IMR-90 (cell line): ENCODE data around the gene ARNT2. TPM values are rescaled to one million over a fixed set of nuclear protein-coding genes. Genes with fewer than 3 reads are reported as not detected.

Source experiments
- ATAC-seq: fragments of 200-7000 bp; cut with Tn5 transposase; 2 replicates; pipeline ENCODE4 v1.9.1; 2020; ENCODE audit warnings: low read depth, mild to moderate bottlenecking, moderate library complexity
- BruUV-seq: library from RNA; stranded (reverse); fragments of 400-500 nt; replicated peaks from 2 replicates; lab custom pipeline; 2021; lab: Mats Ljungman, UMichigan
- CTCF ChIA-PET: fragments of 300-600 bp; formaldehyde crosslinking; extraction: SDS; loops from one replicate; lab custom pipeline; 2021; ENCODE audit warnings: antibody characterized with exemption; lab: Yijun Ruan, JAX
- POLR2A ChIA-PET: fragments of 300-600 bp; sonication (Branson Sonifier 250); formaldehyde crosslinking; loops from one replicate; lab custom pipeline; 2022; ENCODE audit warnings: antibody characterized with exemption; ENCODE audit not compliant: unreplicated experiment; lab: Charles Lee
- DNase-seq: peaks from one replicate; pipeline ENCODE4 v3.0.0; 2013
- H2AFZ ChIP-seq: replicated peaks from 2 replicates; pipeline ENCODE3; 2013; ENCODE audit warnings: low read length, mild to moderate bottlenecking; ENCODE audit not compliant: poor library complexity
- H2AK5ac ChIP-seq: 2 replicates; pipeline ENCODE4 v1.6.1; 2013; ENCODE audit warnings: low read depth, low read length, inconsistent platforms
- H2AK9ac ChIP-seq: replicated peaks from 2 replicates; pipeline ENCODE3; 2013; ENCODE audit warnings: mild to moderate bottlenecking, low read depth, low read length, moderate library complexity; ENCODE audit not compliant: poor library complexity
- H2BK120ac ChIP-seq: 2 replicates; pipeline ENCODE4 v1.6.1; 2013; ENCODE audit warnings: low read depth, low read length, inconsistent platforms
- H2BK15ac ChIP-seq: 3 replicates; pipeline ENCODE4 v1.6.1; 2013; ENCODE audit warnings: low read depth, low read length, inconsistent platforms
- H2BK20ac ChIP-seq: 2 replicates; pipeline ENCODE4 v1.6.1; 2013; ENCODE audit warnings: low read depth, mild to moderate bottlenecking, inconsistent platforms, low read length, moderate library complexity
- H2BK5ac ChIP-seq: 2 replicates; pipeline ENCODE4 v1.6.1; 2013; ENCODE audit warnings: mild to moderate bottlenecking, low read depth, low read length, inconsistent platforms; ENCODE audit not compliant: poor library complexity, severe bottlenecking
- H3K14ac ChIP-seq: replicated peaks from 2 replicates; pipeline ENCODE4 v1.6.1; 2013; ENCODE audit warnings: low read depth, low read length, inconsistent platforms
- H3K18ac ChIP-seq: 2 replicates; pipeline ENCODE4 v1.6.1; 2013; ENCODE audit warnings: low read depth, low read length, control low read depth
- H3K23ac ChIP-seq: 2 replicates; pipeline ENCODE4 v1.6.1; 2013; ENCODE audit warnings: low read depth, low read length, inconsistent platforms
- H3K27ac ChIP-seq: 2 replicates; pipeline ENCODE4 v1.5.1; 2013; ENCODE audit warnings: mild to moderate bottlenecking, control low read depth, low read length; ENCODE audit not compliant: insufficient read depth
- H3K27me3 ChIP-seq: 2 replicates; pipeline ENCODE4 v1.6.1; 2013; ENCODE audit warnings: low read length; ENCODE audit not compliant: control insufficient read depth, insufficient read depth
- H3K36me3 ChIP-seq: 2 replicates; pipeline ENCODE4 v1.6.1; 2013; ENCODE audit warnings: low read length, mixed read lengths; ENCODE audit not compliant: control insufficient read depth, insufficient read depth
- H3K4ac ChIP-seq: 2 replicates; pipeline ENCODE4 v1.6.1; 2013; ENCODE audit warnings: low read depth, low read length, inconsistent platforms
- H3K4me1 ChIP-seq: 2 replicates; pipeline ENCODE4 v1.6.1; 2013; ENCODE audit warnings: low read length, mixed read lengths; ENCODE audit not compliant: control insufficient read depth, insufficient read depth
- H3K4me2 ChIP-seq: 2 replicates; pipeline ENCODE4 v1.6.1; 2013; ENCODE audit warnings: low read depth, mild to moderate bottlenecking, control low read depth, low read length, moderate library complexity
- H3K4me3 ChIP-seq: 2 replicates; pipeline ENCODE4 v1.5.1; 2013; ENCODE audit warnings: low read depth, mild to moderate bottlenecking, control low read depth, low read length, moderate library complexity; ENCODE audit not compliant: insufficient read depth
- H3K56ac ChIP-seq: 2 replicates; pipeline ENCODE4 v1.6.1; 2013; ENCODE audit warnings: low read length, inconsistent platforms; ENCODE audit not compliant: insufficient read depth; ENCODE audit errors: extremely low read depth
- H3K79me1 ChIP-seq, 2 experiments: 2 replicates each; pipeline ENCODE4 v1.6.1; 2013; ENCODE audit warnings: low read length in 2 of 2, inconsistent platforms in 1 of 2, low read depth in 1 of 2
- H3K9ac ChIP-seq: 2 replicates; pipeline ENCODE4 v1.6.1; 2013; ENCODE audit warnings: low read depth, low read length, control low read depth
- H3K9me1 ChIP-seq: 2 replicates; pipeline ENCODE4 v1.6.1; 2013; ENCODE audit warnings: low read length, inconsistent platforms; ENCODE audit not compliant: insufficient read depth
- H3K9me3 ChIP-seq: 2 replicates; pipeline ENCODE4 v1.6.1; 2013; ENCODE audit warnings: low read length; ENCODE audit not compliant: control insufficient read depth, insufficient read depth
- H4K20me1 ChIP-seq: 2 replicates; pipeline ENCODE4 v1.6.1; 2013; ENCODE audit warnings: low read length, inconsistent platforms; ENCODE audit not compliant: insufficient read depth
- H4K5ac ChIP-seq: 2 replicates; pipeline ENCODE4 v1.6.1; 2013; ENCODE audit warnings: mild to moderate bottlenecking, low read depth, low read length, control low read depth
- H4K8ac ChIP-seq, 2 experiments: 2 replicates each; pipeline ENCODE4 v1.6.1; 2013; ENCODE audit warnings: low read depth in 2 of 2, low read length in 2 of 2, control low read depth in 1 of 2, inconsistent platforms in 1 of 2
- H4K91ac ChIP-seq: 2 replicates; pipeline ENCODE4 v1.6.1; 2013; ENCODE audit warnings: low read depth, low read length, inconsistent platforms; ENCODE audit not compliant: insufficient read depth
- CEBPB ChIP-seq: IDR thresholded peaks from 2 replicates; pipeline ENCODE4 v1.6.1; 2012; ENCODE audit warnings: low read depth, low read length, improper control_type of control experiment
- CTCF ChIP-seq: conservative IDR thresholded peaks from 2 replicates; pipeline ENCODE4 v1.5.1; 2012; ENCODE audit warnings: mild to moderate bottlenecking, low read depth, low read length, improper control_type of control experiment
- ELK1 ChIP-seq: fragments of 150-350 bp; IDR thresholded peaks from 2 replicates; pipeline ENCODE4 v1.6.1; 2016; ENCODE audit warnings: low read depth, mild to moderate bottlenecking, low read length, moderate library complexity, borderline replicate concordance
- FOS ChIP-seq: fragments of 150-350 bp; IDR thresholded peaks from 2 replicates; pipeline ENCODE4 v1.6.1; 2016; ENCODE audit warnings: low read depth, low read length
- MAZ ChIP-seq: IDR thresholded peaks from 2 replicates; pipeline ENCODE4 v1.6.1; 2012; ENCODE audit warnings: low read depth, mild to moderate bottlenecking, low read length, improper control_type of control experiment, moderate library complexity, borderline replicate concordance
- MXI1 ChIP-seq: IDR thresholded peaks from 2 replicates; pipeline ENCODE4 v1.6.1; 2012; ENCODE audit warnings: low read depth, mild to moderate bottlenecking, low read length, moderate library complexity, borderline replicate concordance
- RCOR1 ChIP-seq: IDR thresholded peaks from 2 replicates; pipeline ENCODE4 v1.6.1; 2012; ENCODE audit warnings: mild to moderate bottlenecking, low read length, improper control_type of control experiment; ENCODE audit not compliant: insufficient replicate concordance
- SMC3 ChIP-seq: fragments of 150-350 bp; IDR thresholded peaks from 2 replicates; pipeline ENCODE4 v1.6.1; 2016; ENCODE audit warnings: low read depth, mild to moderate bottlenecking, antibody characterized with exemption, low read length, moderate library complexity
- USF2 ChIP-seq: fragments of 150-350 bp; IDR thresholded peaks from 2 replicates; pipeline ENCODE4 v1.6.1; 2017; ENCODE audit warnings: mild to moderate bottlenecking, antibody characterized with exemption, low read length, low read depth
- WGBS, 2 experiments: methylation state at CpG; one replicate each; pipeline versions ENCODE4 v1.1.5 to v1.1.7; 2013; ENCODE audit warnings: missing lambda C conversion rate in 2 of 2; ENCODE audit not compliant: insufficient read length in 1 of 2; ENCODE audit errors: extremely low coverage in 2 of 2; 5-methylcytosine and 5-hydroxymethylcytosine counted together
- dilution Hi-C: fragments of 300-500 bp; cut with HindIII; formaldehyde crosslinking; loops from one replicate; pipeline ENCODE4 v1.14.3; 2018; ENCODE audit warnings: low sequenced_read_pairs; ENCODE audit not compliant: unreplicated experiment
- in situ Hi-C: fragments of 300-500 bp; cut with MboI; formaldehyde crosslinking; loops from 3 replicates; pipeline ENCODE4 v1.14.3; 2019; ENCODE audit warnings: low sequenced_read_pairs, inconsistent platforms, mixed read lengths
- intact Hi-C: fragments of 100-400 bp; cut with micrococcal nuclease; formaldehyde crosslinking; loops from 2 replicates; pipeline ENCODE4 v1.10.0; 2022
- polyA plus RNA-seq, 3 experiments: library from polyadenylated mRNA; depleted of rRNA; stranded (reverse); fragments of >200 nt; gene quantifications; 2 replicates each; pipeline ENCODE4 v1.2.3, GENCODE V29; 2012; ENCODE audit warnings: low replicate concordance in 1 of 3
- total RNA-seq: library from RNA; depleted of rRNA; stranded (reverse); fragments of >200 nt; gene quantifications from 2 replicates; pipeline ENCODE4 v1.2.3, GENCODE V29; 2012

Gene ARNT2
- total and polyA plus RNA-seq, 2 of the 4 experiments (the other 2 are of a cell fraction), result 18.2 to 19.0 TPM

GRCh38 chr15:80573606-80574005, 169.4 kb downstream of the ARNT2 start:
- H4K20me1 ChIP-seq, result no peaks in the 10 kb centered on the region

More at GRCh38 chr15:80573606-80574005, 169.4 kb downstream of the ARNT2 start:
- Histone ChIP-seq H3K23ac (0 out of 2 replicates have a peak overlapping the region, but pooled peaks have one; percentile 36), H3K4ac (no peak overlapping the region), H3K14ac (0 out of 2 replicates have a peak overlapping the region, but pooled peaks have one; percentile 7), H2BK5ac (no peak overlapping the region), H4K91ac (no peak overlapping the region), H3K9me1 (peaks cover 24% of the 10 kb centered on the region), H2BK15ac (no peak overlapping the region), H3K27me3 (no peaks in the 10 kb centered on the region), H3K4me1 (peaks cover 12% of the 10 kb centered on the region), H3K18ac (peak overlapping the region; percentile 12; the same call in 1 of the 2 replicates), H2BK120ac (no peak overlapping the region), H3K36me3 (peaks cover 48% of the 10 kb centered on the region), H3K56ac (no peak overlapping the region), H3K9me3 (no peaks in the 10 kb centered on the region), H3K4me3 (no peak overlapping the region), H2BK20ac (no peak overlapping the region), H3K79me1 (peaks cover 3 to 6% of the 10 kb centered on the region in 2 experiments; a peak in 2 of 4 replicates), H3K9ac (no peak overlapping the region), H3K27ac (no peak overlapping the region), H3K4me2 (no peak overlapping the region), H4K5ac (no peak overlapping the region), H2AFZ (no peak overlapping the region), H4K8ac (no peak overlapping the region), H2AK5ac (no peak overlapping the region), H2AK9ac (no peak overlapping the region)
- in situ Hi-C loops (no loop called here), intact Hi-C loops (no loop called here), dilution Hi-C loops (no loop called here)
- BruUV-seq, result no TSS peak
- TF ChIP-seq ELK1, result no peak
- TF ChIP-seq RCOR1, result no peak
- no peak for TF ChIP-seq CTCF
- TF ChIP-seq USF2, result no peak
- TF ChIP-seq CEBPB, result no peak
- TF ChIP-seq MXI1, result no peak
- TF ChIP-seq SMC3, result no peak
- TF ChIP-seq FOS, result no peak
- no peak for TF ChIP-seq MAZ
- ATAC-seq, result peak; percentile 40; the same call in 1 of the 2 replicates
- WGBS, 2 experiments, result 50% methylated on average over 1 of the region's 4 CpGs; no CpG with 5 or more reads in 1 of the 2 experiments
- ChIA-PET POLR2A (no interaction called here), CTCF (interaction anchor here (1.1 kb wide), 1 partner anchor 203 kb away, joined by 3 read pairs; no protein-coding TSS in a partner anchor)
- no peak for DNase-seq
